HL-60 (cell line): ENCODE data around the gene CERS6.

Experiments used
- GABPA ChIP-seq: IDR thresholded peaks from 2 replicates; pipeline ENCODE4 v1.6.1; 2012; ENCODE audit warnings: low read depth
- TF ChIP-seq, protein P1 (sequence below): IDR thresholded peaks from one replicate; pipeline ENCODE4 v1.5.1; 2011; ENCODE audit warnings: low read length, control low read depth, inconsistent platforms; ENCODE audit not compliant: insufficient read depth

DNA sequence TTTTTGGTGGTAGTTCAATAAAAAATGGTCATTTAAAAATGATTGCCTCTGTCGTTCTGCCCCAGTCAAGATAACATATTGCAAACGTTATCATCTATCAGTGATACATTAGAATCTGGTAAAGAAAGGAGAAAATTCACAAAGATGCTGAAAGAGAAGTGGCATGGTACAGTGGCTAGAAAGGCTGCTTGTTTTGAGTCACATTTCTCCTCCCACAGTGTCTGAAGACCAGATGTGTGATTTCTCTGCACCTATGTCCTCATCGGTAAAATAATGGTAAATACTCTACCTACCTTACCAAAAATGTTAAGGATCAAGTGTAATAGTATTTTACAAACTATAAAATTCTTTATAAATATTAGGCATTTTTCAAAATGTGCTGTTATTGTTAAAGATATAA is 270.3 kb downstream of the CERS6 start:
- TF ChIP-seq, protein P1, sequence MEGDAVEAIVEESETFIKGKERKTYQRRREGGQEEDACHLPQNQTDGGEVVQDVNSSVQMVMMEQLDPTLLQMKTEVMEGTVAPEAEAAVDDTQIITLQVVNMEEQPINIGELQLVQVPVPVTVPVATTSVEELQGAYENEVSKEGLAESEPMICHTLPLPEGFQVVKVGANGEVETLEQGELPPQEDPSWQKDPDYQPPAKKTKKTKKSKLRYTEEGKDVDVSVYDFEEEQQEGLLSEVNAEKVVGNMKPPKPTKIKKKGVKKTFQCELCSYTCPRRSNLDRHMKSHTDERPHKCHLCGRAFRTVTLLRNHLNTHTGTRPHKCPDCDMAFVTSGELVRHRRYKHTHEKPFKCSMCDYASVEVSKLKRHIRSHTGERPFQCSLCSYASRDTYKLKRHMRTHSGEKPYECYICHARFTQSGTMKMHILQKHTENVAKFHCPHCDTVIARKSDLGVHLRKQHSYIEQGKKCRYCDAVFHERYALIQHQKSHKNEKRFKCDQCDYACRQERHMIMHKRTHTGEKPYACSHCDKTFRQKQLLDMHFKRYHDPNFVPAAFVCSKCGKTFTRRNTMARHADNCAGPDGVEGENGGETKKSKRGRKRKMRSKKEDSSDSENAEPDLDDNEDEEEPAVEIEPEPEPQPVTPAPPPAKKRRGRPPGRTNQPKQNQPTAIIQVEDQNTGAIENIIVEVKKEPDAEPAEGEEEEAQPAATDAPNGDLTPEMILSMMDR = no peak
- no peak for TF ChIP-seq GABPA
